A673 (cell line): Measurements from ENCODE around the gene SPRED2. TPM values are rescaled to one million over a fixed set of nuclear protein-coding genes. Genes with fewer than 3 reads are reported as not detected.

ENCODE experiments used
- BruUV-seq: library from RNA; stranded (reverse); fragments of 400-500 nt; replicated peaks from 2 replicates; lab custom pipeline; 2021; lab: Mats Ljungman, UMichigan
- CTCF ChIA-PET: fragments of 300-600 bp; sonication (Branson Sonifier 250); formaldehyde crosslinking; loops from one replicate; lab custom pipeline; 2022; ENCODE audit warnings: antibody characterized with exemption; lab: Charles Lee
- POLR2A ChIA-PET: fragments of 300-600 bp; sonication (Branson Sonifier 250); formaldehyde crosslinking; loops from one replicate; lab custom pipeline; 2022; ENCODE audit warnings: antibody characterized with exemption; ENCODE audit not compliant: low non-redundant PET; lab: Charles Lee
- DNase-seq: peaks from one replicate; pipeline ENCODE4 v3.0.0-alpha.2; 2015; ENCODE audit warnings: low spot score
- H3K27ac ChIP-seq: fragments of 200-600 bp; sonication (generic); 2 replicates; pipeline ENCODE4 v1.5.1; 2016; ENCODE audit warnings: mixed run types, low read depth, mild to moderate bottlenecking, mixed read lengths, antibody characterized with exemption, low read length; ENCODE audit not compliant: poor library complexity, severe bottlenecking
- H3K27me3 ChIP-seq: fragments of 200-600 bp; sonication (generic); replicated peaks from 2 replicates; pipeline ENCODE4 v1.6.1; 2017; ENCODE audit warnings: mixed run types, low read depth, mild to moderate bottlenecking, mixed read lengths, antibody characterized with exemption, low read length; ENCODE audit not compliant: insufficient read depth, poor library complexity
- H3K36me3 ChIP-seq: fragments of 200-600 bp; sonication (generic); 2 replicates; pipeline ENCODE4 v1.6.1; 2016; ENCODE audit warnings: mixed run types, mild to moderate bottlenecking, mixed read lengths, antibody characterized with exemption, low read length; ENCODE audit not compliant: insufficient read depth, poor library complexity, severe bottlenecking
- H3K4me1 ChIP-seq: fragments of 200-600 bp; sonication (generic); 2 replicates; pipeline ENCODE4 v1.6.1; 2017; ENCODE audit warnings: mixed run types, mild to moderate bottlenecking, mixed read lengths, antibody characterized with exemption, low read length; ENCODE audit not compliant: insufficient read depth, poor library complexity, severe bottlenecking
- H3K4me3 ChIP-seq: fragments of 200-600 bp; sonication (generic); 2 replicates; pipeline ENCODE4 v1.5.1; 2016; ENCODE audit warnings: low read depth, mixed run types, mild to moderate bottlenecking, mixed read lengths, low read length; ENCODE audit not compliant: poor library complexity, severe bottlenecking
- H3K9me3 ChIP-seq: fragments of 200-600 bp; sonication (generic); 2 replicates; pipeline ENCODE4 v1.6.1; 2016; ENCODE audit warnings: mixed run types, low read depth, mild to moderate bottlenecking, mixed read lengths, antibody characterized with exemption, low read length; ENCODE audit not compliant: poor library complexity, severe bottlenecking
- EZH2 ChIP-seq: fragments of 200-600 bp; sonication (generic); IDR thresholded peaks from 2 replicates; pipeline ENCODE4 v1.6.1; 2017; ENCODE audit warnings: borderline replicate concordance, low read depth, mild to moderate bottlenecking, mixed read lengths, antibody characterized with exemption, low read length; ENCODE audit not compliant: poor library complexity, severe bottlenecking
- intact Hi-C: fragments of 100-400 bp; cut with micrococcal nuclease; formaldehyde crosslinking; loops from one replicate; pipeline ENCODE4 v1.10.0; 2022; ENCODE audit not compliant: unreplicated experiment
- total RNA-seq: library from RNA; stranded (reverse); gene quantifications from 2 replicates; pipeline ENCODE4 v1.2.3, GENCODE V29; 2021
- TF ChIP-seq, protein P1 (sequence below): fragments of 300-800, 200-600 bp; sonication (generic); conservative IDR thresholded peaks from 2 replicates; pipeline ENCODE4 v1.5.1; 2017; ENCODE audit warnings: low read depth, mild to moderate bottlenecking, antibody characterized with exemption, low read length, moderate library complexity, mixed read lengths

SPRED2 gene
- total RNA-seq, 1 experiment from 2014 or later: 79.4 TPM

DNA sequence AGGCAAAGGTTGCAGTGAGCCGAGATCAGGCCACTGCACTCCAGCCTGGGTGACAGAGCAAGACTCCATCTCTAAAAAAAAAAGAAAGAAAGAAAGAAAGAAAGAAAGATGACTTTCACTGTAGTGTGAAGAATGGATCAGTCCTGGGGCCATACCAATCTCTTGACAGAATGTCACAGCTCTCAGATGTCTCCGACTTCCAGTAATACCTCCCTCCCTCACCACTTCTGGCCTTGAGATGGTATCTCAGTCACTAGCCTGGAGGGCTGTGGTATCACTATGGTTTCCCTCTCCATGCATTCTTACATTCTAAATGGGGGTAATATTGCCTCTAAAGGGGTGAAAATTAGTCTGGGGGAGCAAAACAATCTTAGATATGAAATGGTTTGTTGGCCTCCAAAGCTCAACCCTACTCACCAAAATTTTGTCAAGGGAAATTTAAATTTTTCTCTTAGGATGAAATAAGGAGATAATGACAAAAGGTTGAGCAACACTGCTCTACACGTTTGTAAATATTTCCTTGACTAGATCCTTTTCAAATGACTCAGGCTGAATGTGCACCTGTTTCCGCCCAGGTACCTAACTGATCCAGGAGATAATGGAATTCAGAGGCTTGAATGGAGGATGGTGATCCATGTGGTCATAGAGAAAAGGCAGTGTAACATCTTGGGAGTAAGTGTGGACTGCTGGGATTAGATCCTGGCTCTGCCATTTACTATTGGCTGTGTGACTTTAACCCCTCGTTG, 19.9 kb upstream of the SPRED2 start:
- H3K27me3 ChIP-seq: no peaks in the 10 kb centered on the region
- intact Hi-C loops: no loop called here
- no peak overlapping the region for H3K27ac ChIP-seq
- no peak for TF ChIP-seq EZH2
- TF ChIP-seq, protein P1, sequence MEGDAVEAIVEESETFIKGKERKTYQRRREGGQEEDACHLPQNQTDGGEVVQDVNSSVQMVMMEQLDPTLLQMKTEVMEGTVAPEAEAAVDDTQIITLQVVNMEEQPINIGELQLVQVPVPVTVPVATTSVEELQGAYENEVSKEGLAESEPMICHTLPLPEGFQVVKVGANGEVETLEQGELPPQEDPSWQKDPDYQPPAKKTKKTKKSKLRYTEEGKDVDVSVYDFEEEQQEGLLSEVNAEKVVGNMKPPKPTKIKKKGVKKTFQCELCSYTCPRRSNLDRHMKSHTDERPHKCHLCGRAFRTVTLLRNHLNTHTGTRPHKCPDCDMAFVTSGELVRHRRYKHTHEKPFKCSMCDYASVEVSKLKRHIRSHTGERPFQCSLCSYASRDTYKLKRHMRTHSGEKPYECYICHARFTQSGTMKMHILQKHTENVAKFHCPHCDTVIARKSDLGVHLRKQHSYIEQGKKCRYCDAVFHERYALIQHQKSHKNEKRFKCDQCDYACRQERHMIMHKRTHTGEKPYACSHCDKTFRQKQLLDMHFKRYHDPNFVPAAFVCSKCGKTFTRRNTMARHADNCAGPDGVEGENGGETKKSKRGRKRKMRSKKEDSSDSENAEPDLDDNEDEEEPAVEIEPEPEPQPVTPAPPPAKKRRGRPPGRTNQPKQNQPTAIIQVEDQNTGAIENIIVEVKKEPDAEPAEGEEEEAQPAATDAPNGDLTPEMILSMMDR: no peak
- H3K9me3 ChIP-seq: no peaks in the 10 kb centered on the region
- DNase-seq: no peak
- H3K36me3 ChIP-seq: no peaks in the 10 kb centered on the region
- H3K4me1 ChIP-seq: no peaks in the 10 kb centered on the region
- H3K4me3 ChIP-seq: no peak overlapping the region
- ChIA-PET CTCF (no interaction called here), POLR2A (no interaction called here)
- BruUV-seq: no TSS peak

DNA sequence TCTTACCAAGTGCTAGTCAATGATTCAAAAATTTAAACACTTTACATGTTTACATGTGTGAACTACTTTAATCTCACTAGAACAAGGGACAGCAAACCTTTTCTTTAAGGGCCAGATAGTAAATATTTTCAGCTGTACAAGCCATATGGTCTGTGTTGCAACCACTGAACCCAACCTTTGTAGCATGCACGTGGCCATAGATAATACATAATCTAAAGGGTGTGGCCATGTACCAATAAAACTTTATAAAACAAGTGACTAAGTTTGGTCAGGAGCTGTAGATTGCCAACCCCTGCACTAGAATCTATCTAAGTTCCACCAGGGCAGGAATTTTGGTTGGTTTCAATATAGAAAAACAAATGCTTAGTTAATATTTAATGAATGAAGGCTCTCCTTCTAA, 18.4 kb upstream of the SPRED2 start:
- BruUV-seq: no TSS peak
- H3K36me3 ChIP-seq: no peaks in the 10 kb centered on the region
- ChIA-PET CTCF (no interaction called here), POLR2A (no interaction called here)
- H3K9me3 ChIP-seq: no peaks in the 10 kb centered on the region
- no peaks in the 10 kb centered on the region for H3K4me1 ChIP-seq
- intact Hi-C loops: no loop called here
- no peak for DNase-seq
- H3K27ac ChIP-seq: no peak overlapping the region
- TF ChIP-seq, protein P1: no peak
- no peak for TF ChIP-seq EZH2
- H3K27me3 ChIP-seq: no peaks in the 10 kb centered on the region
- no peak overlapping the region for H3K4me3 ChIP-seq

DNA sequence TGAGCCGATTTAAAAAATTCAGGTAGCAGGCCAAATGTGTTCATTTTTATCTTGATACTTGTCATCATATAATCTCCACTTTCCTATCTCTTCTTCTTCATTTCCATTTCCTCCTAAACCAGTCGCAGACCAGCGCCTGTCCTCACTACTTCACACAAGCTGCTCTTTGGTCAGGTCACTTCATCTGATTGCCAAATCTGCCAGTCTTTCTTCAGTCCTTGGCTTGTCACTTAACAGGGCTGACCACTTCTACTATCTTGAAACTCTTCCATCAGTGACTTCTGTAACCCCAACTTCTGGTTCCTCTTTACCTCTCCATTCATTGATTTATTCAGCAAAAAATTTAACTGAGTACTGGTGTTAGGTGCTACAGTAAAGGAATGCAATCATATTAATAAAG, 18.0 kb upstream of the SPRED2 start:
- BruUV-seq: no TSS peak
- Histone ChIP-seq H3K9me3 (no peaks in the 10 kb centered on the region), H3K4me1 (no peaks in the 10 kb centered on the region), H3K27me3 (no peaks in the 10 kb centered on the region), H3K4me3 (no peak overlapping the region), H3K36me3 (no peaks in the 10 kb centered on the region), H3K27ac (no peak overlapping the region)
- no peak for DNase-seq
- ChIA-PET POLR2A (no interaction called here), CTCF (no interaction called here)
- intact Hi-C loops: no loop called here
- TF ChIP-seq EZH2: no peak
- TF ChIP-seq, protein P1: no peak
